ENCODE results near the gene SPOCK1. TPM values are rescaled to one million over a fixed set of nuclear protein-coding genes. Genes with fewer than 3 reads are reported as not detected.

Gene SPOCK1
- total RNA-seq, 4 donors from 2014 or later: 22.7 to 117 (median 41.8) TPM

DNA sequence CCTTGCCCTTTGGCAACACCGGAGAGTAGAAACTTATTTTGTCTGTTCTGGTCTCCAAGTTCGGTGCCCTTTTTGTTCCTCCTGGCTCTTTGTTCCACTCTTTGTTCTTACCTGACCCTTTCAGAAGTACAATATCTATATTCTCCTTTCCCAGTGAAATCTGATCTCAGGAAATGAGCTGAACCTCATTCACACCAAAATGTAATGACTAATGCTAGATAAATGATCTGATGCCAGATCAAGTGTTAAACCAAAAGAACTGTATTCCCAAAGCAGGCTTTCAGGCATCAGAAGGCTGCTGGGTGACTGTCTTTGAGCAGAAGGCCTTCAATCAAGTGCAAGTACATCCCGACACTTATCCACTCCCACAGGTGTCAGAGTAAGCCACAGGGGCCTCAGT, 156.4 kb downstream of the SPOCK1 start:
- DNase-seq (ENCODE audit: low spot score) (no peak), ATAC-seq (ENCODE audit: low FRiP score) (no peak)
- TF ChIP-seq, protein P1, sequence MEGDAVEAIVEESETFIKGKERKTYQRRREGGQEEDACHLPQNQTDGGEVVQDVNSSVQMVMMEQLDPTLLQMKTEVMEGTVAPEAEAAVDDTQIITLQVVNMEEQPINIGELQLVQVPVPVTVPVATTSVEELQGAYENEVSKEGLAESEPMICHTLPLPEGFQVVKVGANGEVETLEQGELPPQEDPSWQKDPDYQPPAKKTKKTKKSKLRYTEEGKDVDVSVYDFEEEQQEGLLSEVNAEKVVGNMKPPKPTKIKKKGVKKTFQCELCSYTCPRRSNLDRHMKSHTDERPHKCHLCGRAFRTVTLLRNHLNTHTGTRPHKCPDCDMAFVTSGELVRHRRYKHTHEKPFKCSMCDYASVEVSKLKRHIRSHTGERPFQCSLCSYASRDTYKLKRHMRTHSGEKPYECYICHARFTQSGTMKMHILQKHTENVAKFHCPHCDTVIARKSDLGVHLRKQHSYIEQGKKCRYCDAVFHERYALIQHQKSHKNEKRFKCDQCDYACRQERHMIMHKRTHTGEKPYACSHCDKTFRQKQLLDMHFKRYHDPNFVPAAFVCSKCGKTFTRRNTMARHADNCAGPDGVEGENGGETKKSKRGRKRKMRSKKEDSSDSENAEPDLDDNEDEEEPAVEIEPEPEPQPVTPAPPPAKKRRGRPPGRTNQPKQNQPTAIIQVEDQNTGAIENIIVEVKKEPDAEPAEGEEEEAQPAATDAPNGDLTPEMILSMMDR (IDR thresholded peaks at IDR 0.05): no peak

- TF ChIP-seq, protein P1 (IDR thresholded peaks at IDR 0.05): no peak
- DNase-seq (ENCODE audit: low spot score) (no peak), ATAC-seq (ENCODE audit: low FRiP score) (no peak)
These were observed 157.3 kb downstream of the SPOCK1 start for GRCh38 chr5:137341831-137342230.

DNA sequence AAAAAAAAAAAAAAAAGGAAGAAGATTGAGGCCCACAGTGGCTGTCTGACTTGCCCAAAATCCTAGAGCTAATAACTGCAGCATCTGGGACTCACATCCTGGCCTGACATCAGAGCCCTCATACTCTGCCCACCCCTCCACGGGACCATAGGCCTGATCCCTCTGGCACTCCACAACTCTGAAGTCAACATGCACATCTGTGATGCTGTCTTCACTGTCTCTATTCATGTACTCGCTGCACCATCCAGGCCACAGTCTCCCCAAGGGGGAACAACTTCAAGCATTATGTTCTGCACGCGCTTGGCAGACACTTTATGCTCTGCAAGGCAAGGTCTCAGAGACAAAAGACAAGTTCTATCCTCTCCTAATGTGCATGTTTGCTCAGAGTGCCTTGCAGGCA, 158.2 kb downstream of the SPOCK1 start:
- DNase-seq (ENCODE audit: low spot score) (no peak), ATAC-seq (ENCODE audit: low FRiP score) (no peak)
- TF ChIP-seq, protein P1 (IDR thresholded peaks at IDR 0.05): no peak

DNA sequence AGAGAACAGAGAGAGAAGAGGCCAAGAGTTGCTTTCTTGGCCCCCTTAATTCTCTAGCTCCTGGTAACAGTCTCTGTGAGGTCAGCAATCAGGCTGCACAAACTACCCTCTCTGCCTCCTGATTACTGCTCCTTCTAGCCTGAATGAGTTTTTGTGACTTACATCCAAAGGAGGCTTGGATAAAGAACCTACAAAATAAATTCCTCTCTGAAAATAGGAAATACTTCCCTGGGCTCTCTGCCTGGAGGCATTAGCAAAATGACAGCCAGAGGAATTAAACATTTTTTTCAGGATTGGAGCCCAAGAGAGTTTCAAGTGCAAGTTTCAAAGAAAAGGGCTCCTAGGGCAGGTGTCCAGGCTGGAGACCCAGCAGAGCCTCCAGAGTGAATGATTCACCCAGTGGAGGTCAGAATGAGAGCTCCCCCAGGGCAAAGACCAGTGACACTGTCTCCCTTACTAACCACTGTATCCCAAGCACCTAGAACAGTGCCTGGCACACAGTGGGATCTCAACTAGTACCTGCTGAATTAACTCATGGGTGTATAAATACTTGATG, 162.5 kb downstream of the SPOCK1 start:
- DNase-seq (ENCODE audit: low spot score): no peak
- TF ChIP-seq, protein P1 (IDR thresholded peaks at IDR 0.05): no peak
- ATAC-seq (ENCODE audit: low FRiP score): no peak

GRCh38 chr5:137336161-137336560, 163.0 kb downstream of the SPOCK1 start:
- no peak for ATAC-seq (ENCODE audit: low FRiP score)
- no peak for DNase-seq (ENCODE audit: low spot score)
- TF ChIP-seq, protein P1 (IDR thresholded peaks at IDR 0.05): no peak

GRCh38 chr5:137335493-137335892, 163.6 kb downstream of the SPOCK1 start:
- TF ChIP-seq, protein P1 (IDR thresholded peaks at IDR 0.05): no peak
- no peak for DNase-seq (ENCODE audit: low spot score)
- no peak for ATAC-seq (ENCODE audit: low FRiP score)

DNA sequence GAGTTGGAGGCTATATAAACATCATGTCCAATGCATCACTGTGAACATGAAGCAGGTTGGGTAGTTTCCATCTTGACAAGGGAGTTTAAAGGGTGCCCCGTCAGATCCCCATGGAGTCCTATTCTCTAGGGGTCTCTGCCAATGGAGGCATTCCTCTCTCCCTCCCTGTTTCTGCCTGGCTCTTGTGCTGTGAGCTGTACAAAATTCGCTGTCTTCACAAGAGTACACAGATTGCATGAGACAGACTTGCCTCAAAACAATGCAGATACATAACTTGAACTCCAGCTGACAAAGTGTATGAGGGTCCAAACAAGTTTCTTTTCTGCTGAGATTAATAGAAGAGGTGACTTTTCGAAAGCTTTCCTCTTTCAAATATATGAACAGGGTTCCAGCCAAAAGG, 165.2 kb downstream of the SPOCK1 start:
- no peak for DNase-seq (ENCODE audit: low spot score)
- no peak for ATAC-seq (ENCODE audit: low FRiP score)

More for the DNA sequence above, 165.2 kb downstream of the SPOCK1 start:
- TF ChIP-seq, protein P1 (IDR thresholded peaks at IDR 0.05): no peak

Data from omental fat pad (tissue), 4 donors.